H1 (cell line): ENCODE data around the gene CADPS. TPM values are rescaled to one million over a fixed set of nuclear protein-coding genes. Genes with fewer than 3 reads are reported as not detected.

Experiments
- CTCF ChIA-PET: fragments of 300-600 bp; sonication (Branson Sonifier 250); formaldehyde crosslinking; loops from one replicate; lab custom pipeline; 2021; ENCODE audit not compliant: partially characterized antibody; lab: Charles Lee
- POLR2A ChIA-PET: fragments of 300-600 bp; sonication (Branson Sonifier 250); formaldehyde crosslinking; loops from one replicate; lab custom pipeline; 2021; ENCODE audit warnings: inconsistent platforms; ENCODE audit not compliant: partially characterized antibody; lab: Charles Lee
- DNase-seq, 2 experiments: peaks; one replicate each; pipeline versions ENCODE4 v3.0.0 to v3.0.0-alpha.2; 2010 to 2022; ENCODE audit warnings: low spot score in 2 of 2, low read depth in 1 of 2, mixed read lengths in 1 of 2
- FAIRE-seq: peaks from 2 replicates; lab custom pipeline; 2011; peaks lifted over from hg19 to GRCh38; lab: Jason Lieb, UNC
- H2AFZ ChIP-seq: 2 replicates; pipeline ENCODE4 v1.8.1; 2012; ENCODE audit warnings: low read length, inconsistent platforms
- H2AK5ac ChIP-seq: 2 replicates; pipeline ENCODE4 v1.6.1; 2013; ENCODE audit warnings: low read depth, low read length
- H2BK120ac ChIP-seq: replicated peaks from 2 replicates; pipeline ENCODE3; 2013; ENCODE audit warnings: low read depth, low read length, inconsistent platforms
- H2BK12ac ChIP-seq: 2 replicates; pipeline ENCODE4 v1.6.1; 2013; ENCODE audit warnings: low read depth, low read length
- H2BK15ac ChIP-seq: 2 replicates; pipeline ENCODE4 v1.6.1; 2013; ENCODE audit warnings: low read length
- H2BK20ac ChIP-seq: 2 replicates; pipeline ENCODE4 v1.6.1; 2013; ENCODE audit warnings: low read length
- H2BK5ac ChIP-seq: 2 replicates; pipeline ENCODE4 v1.6.1; 2013; ENCODE audit warnings: low read depth, low read length
- H3K14ac ChIP-seq: 2 replicates; pipeline ENCODE4 v1.6.1; 2013; ENCODE audit warnings: inconsistent platforms; ENCODE audit not compliant: insufficient read length
- H3K18ac ChIP-seq: 2 replicates; pipeline ENCODE4 v1.6.1; 2013; ENCODE audit warnings: low read length; ENCODE audit errors: extremely low read depth
- H3K23ac ChIP-seq: 2 replicates; pipeline ENCODE4 v1.6.1; 2013; ENCODE audit warnings: inconsistent platforms; ENCODE audit not compliant: insufficient read length
- H3K23me2 ChIP-seq: 2 replicates; pipeline ENCODE4 v1.6.1; 2013; ENCODE audit warnings: low read depth, low read length
- H3K27ac ChIP-seq: 2 replicates; pipeline ENCODE4 v1.6.1; 2011; ENCODE audit warnings: low read depth, low read length, inconsistent platforms
- H3K27me3 ChIP-seq, 4 experiments: replicated peaks in 1 of 4; 1 replicate in 1 of 4; 2 replicates in 3 of 4; pipeline versions ENCODE4 v1.6.1 to v1.8.1; 2011 to 2013; ENCODE audit warnings: low read length in 3 of 4, mild to moderate bottlenecking in 3 of 4, inconsistent platforms in 2 of 4, mixed read lengths in 2 of 4, moderate library complexity in 1 of 4; ENCODE audit not compliant: control insufficient read depth in 3 of 4, insufficient read depth in 3 of 4; ENCODE audit errors: extremely low read depth in 1 of 4
- H3K36me3 ChIP-seq, 4 experiments: 2 replicates each; pipeline versions ENCODE4 v1.6.1 to v1.8.1; 2011 to 2013; ENCODE audit warnings: mild to moderate bottlenecking in 4 of 4, low read length in 3 of 4, moderate library complexity in 2 of 4, control low read depth in 1 of 4, inconsistent platforms in 1 of 4; ENCODE audit not compliant: insufficient read depth in 4 of 4, control insufficient read depth in 2 of 4
- H3K4ac ChIP-seq: replicated peaks from 2 replicates; pipeline ENCODE3; 2013; ENCODE audit warnings: low read length, low read depth, mixed read lengths, inconsistent platforms; ENCODE audit not compliant: insufficient read length
- H3K4me1 ChIP-seq, 4 experiments: replicated peaks in 1 of 4; 1 replicate in 1 of 4; 2 replicates in 3 of 4; pipeline versions ENCODE4 v1.6.1 to v1.8.1; 2011 to 2013; ENCODE audit warnings: low read length in 3 of 4, inconsistent platforms in 2 of 4, mixed read lengths in 1 of 4; ENCODE audit not compliant: insufficient read depth in 4 of 4, control insufficient read depth in 3 of 4
- H3K4me2 ChIP-seq, 2 experiments: 2 replicates each; pipeline versions ENCODE4 v1.6.1 to v1.8.1; 2011 to 2013; ENCODE audit warnings: low read depth in 2 of 2, low read length in 2 of 2, control low read depth in 1 of 2, inconsistent platforms in 1 of 2, mild to moderate bottlenecking in 1 of 2; ENCODE audit not compliant: insufficient read depth in 1 of 2
- H3K4me3 ChIP-seq, 4 experiments: fragments of 200-600, 300-600 bp in 1 of 4; sonication (generic), shearing (Covaris generic), sonication (Bioruptor Twin) in 1 of 4; 2 replicates each; pipeline versions ENCODE4 v1.5.1 to v1.8.1; 2011 to 2016; ENCODE audit warnings: low read length in 4 of 4, low read depth in 3 of 4, control low read depth in 2 of 4, inconsistent platforms in 2 of 4, mild to moderate bottlenecking in 2 of 4, mixed read lengths in 1 of 4, moderate library complexity in 1 of 4; ENCODE audit not compliant: insufficient read depth in 2 of 4; ENCODE audit errors: extremely low read depth in 1 of 4
- H3K56ac ChIP-seq: replicated peaks from 2 replicates; pipeline ENCODE3; 2013; ENCODE audit warnings: low read depth, mild to moderate bottlenecking, mixed read lengths, low read length, inconsistent platforms; ENCODE audit not compliant: insufficient read length
- H3K79me1 ChIP-seq: 2 replicates; pipeline ENCODE4 v1.6.1; 2013; ENCODE audit warnings: low read depth, low read length, control low read depth
- H3K79me2 ChIP-seq, 2 experiments: 2 replicates each; pipeline versions ENCODE4 v1.6.1 to v1.8.1; 2012 to 2013; ENCODE audit warnings: low read length in 2 of 2, mild to moderate bottlenecking in 2 of 2, inconsistent platforms in 1 of 2; ENCODE audit not compliant: insufficient read depth in 2 of 2, control insufficient read depth in 1 of 2
- H3K9ac ChIP-seq, 4 experiments: replicated peaks in 1 of 4; 1 replicate in 1 of 4; 2 replicates in 3 of 4; pipeline versions ENCODE4 v1.6.1 to v1.8.1; 2011 to 2013; ENCODE audit warnings: low read depth in 3 of 4, low read length in 3 of 4, control low read depth in 2 of 4, mild to moderate bottlenecking in 2 of 4, moderate library complexity in 2 of 4, inconsistent platforms in 1 of 4; ENCODE audit errors: extremely low read depth in 1 of 4
- H3K9me3 ChIP-seq, 2 experiments: 2 replicates each; pipeline versions ENCODE4 v1.6.1 to v1.8.1; 2012 to 2013; ENCODE audit warnings: mild to moderate bottlenecking in 2 of 2, moderate library complexity in 2 of 2, control low read depth in 1 of 2, inconsistent platforms in 1 of 2, low read depth in 1 of 2, low read length in 1 of 2, mixed read lengths in 1 of 2; ENCODE audit not compliant: insufficient read depth in 2 of 2
- H4K20me1 ChIP-seq, 2 experiments: replicated peaks in 1 of 2; 2 replicates each; pipeline versions ENCODE3 to v1.8.1; 2011 to 2013; ENCODE audit warnings: inconsistent platforms in 2 of 2, low read length in 2 of 2, mild to moderate bottlenecking in 1 of 2; ENCODE audit not compliant: insufficient read depth in 2 of 2, control insufficient read depth in 1 of 2
- H4K5ac ChIP-seq: 2 replicates; pipeline ENCODE4 v1.6.1; 2013; ENCODE audit warnings: low read length, low read depth, mixed read lengths, inconsistent platforms; ENCODE audit not compliant: insufficient read length
- H4K8ac ChIP-seq: 2 replicates; pipeline ENCODE4 v1.8.0; 2013; ENCODE audit warnings: mild to moderate bottlenecking, moderate library complexity, low read length, inconsistent platforms; ENCODE audit not compliant: insufficient read depth; ENCODE audit errors: extremely low read depth
- H4K91ac ChIP-seq: replicated peaks from 2 replicates; pipeline ENCODE3; 2013; ENCODE audit warnings: low read length, mixed read lengths, inconsistent platforms; ENCODE audit not compliant: insufficient read length
- BRCA1 ChIP-seq: IDR thresholded peaks from 2 replicates; pipeline ENCODE4 v1.6.1; 2012; ENCODE audit warnings: low read depth, low read length, improper control_type of control experiment
- CBX8 ChIP-seq: fragments of 300-800, 300-1000 bp; sonication (generic); IDR thresholded peaks from 2 replicates; pipeline ENCODE4 v1.7.1; 2016; ENCODE audit warnings: low read depth, low read length, borderline replicate concordance
- CREB1 ChIP-seq: IDR thresholded peaks from 2 replicates; pipeline ENCODE4 v1.6.1; 2012; ENCODE audit warnings: inconsistent platforms
- EGR1 ChIP-seq: IDR thresholded peaks from 2 replicates; pipeline ENCODE4 v1.6.1; 2011; ENCODE audit warnings: low read depth, low read length, borderline replicate concordance
- HDAC2 ChIP-seq, 2 experiments: fragments of 300-600 bp in 1 of 2; sonication (generic) in 1 of 2; IDR thresholded peaks; 2 replicates each; pipeline ENCODE4 v1.6.1; 2011 to 2012; ENCODE audit warnings: low read depth in 2 of 2, low read length in 2 of 2, mild to moderate bottlenecking in 2 of 2, moderate library complexity in 2 of 2, borderline replicate concordance in 1 of 2, inconsistent platforms in 1 of 2
- MAFK ChIP-seq: IDR thresholded peaks from 2 replicates; pipeline ENCODE4 v1.6.1; 2012; ENCODE audit warnings: low read depth, mild to moderate bottlenecking, improper control_type of control experiment, low read length
- POLR2A ChIP-seq, 2 experiments: IDR thresholded peaks; 1 replicate in 1 of 2; 2 replicates in 1 of 2; pipeline ENCODE4 v1.6.1; 2011; ENCODE audit warnings: low read depth in 2 of 2, low read length in 2 of 2, mild to moderate bottlenecking in 2 of 2; ENCODE audit errors: control extremely low read depth in 1 of 2
- POU5F1 ChIP-seq: IDR thresholded peaks from 2 replicates; pipeline ENCODE4 v1.6.1; 2011; ENCODE audit warnings: low read depth, mild to moderate bottlenecking, low read length, moderate library complexity
- RAD21 ChIP-seq, 2 experiments: IDR thresholded peaks in 1 of 2; conservative IDR thresholded peaks in 1 of 2; 2 replicates each; pipeline ENCODE4 v1.6.1; 2011; ENCODE audit warnings: low read depth in 2 of 2, low read length in 2 of 2, improper control_type of control experiment in 1 of 2, inconsistent platforms in 1 of 2, mild to moderate bottlenecking in 1 of 2, moderate library complexity in 1 of 2
- SUZ12 ChIP-seq: fragments of 200-600 bp; sonication (generic); IDR thresholded peaks from 2 replicates; pipeline ENCODE4 v1.6.1; 2012; ENCODE audit warnings: mild to moderate bottlenecking, inconsistent platforms, low read length, moderate library complexity, mixed read lengths
- TAF1 ChIP-seq: IDR thresholded peaks from 2 replicates; pipeline ENCODE4 v1.6.1; 2011; ENCODE audit warnings: mild to moderate bottlenecking, low read depth, low read length
- TEAD4 ChIP-seq: IDR thresholded peaks from 2 replicates; pipeline ENCODE4 v1.6.1; 2012; ENCODE audit warnings: low read depth, low read length, inconsistent platforms, mixed read lengths
- WGBS, 2 experiments: shearing (Covaris generic) in 1 of 2; methylation state at CpG; one replicate each; pipeline versions ENCODE4 v1.1.6 to v1.1.7; 2013 to 2015; ENCODE audit warnings: low lambda C conversion rate in 2 of 2, mixed read lengths in 2 of 2, inconsistent platforms in 1 of 2, low coverage in 1 of 2, missing lambda C conversion rate in 1 of 2; ENCODE audit not compliant: insufficient replicate concordance in 2 of 2, insufficient coverage in 1 of 2, insufficient read length in 1 of 2; ENCODE audit errors: extremely low coverage in 1 of 2, missing lambda C conversion rate in 1 of 2; 5-methylcytosine and 5-hydroxymethylcytosine counted together
- polyA plus RNA-seq, 7 experiments: library from polyadenylated mRNA; depleted of rRNA in 3 of 7; stranded (reverse) in 5 of 7; unstranded in 2 of 7; fragments of >200 nt in 5 of 7; fragments of 200-250 nt in 2 of 7; gene quantifications; 1 replicate in 5 of 7; 2 replicates in 1 of 7; 4 replicates in 1 of 7; pipeline versions ENCODE4 v1.2.1 to v1.2.3, GENCODE V29; 2011 to 2013; ENCODE audit warnings: missing spikeins in 2 of 7, mixed read lengths in 2 of 7
- total RNA-seq: library from RNA; stranded (reverse); fragmentation: NEBNext Ultra II Directional; extraction: Animal tissue kit (Norgen Biotek cat#: 25700); gene quantifications from 2 replicates; pipeline ENCODE4 v1.2.1, GENCODE V29; 2021

CADPS gene
- total and polyA plus RNA-seq, 2 of the 8 experiments (the other 6 are each of a cell fraction or from before 2014, with no cell fraction given): 7.1 to 10.2 TPM

GRCh38 chr3:62571916-62572315 is 303.3 kb downstream of the CADPS start:
- Histone ChIP-seq H2BK5ac (no peak overlapping the region), H3K18ac (no peak overlapping the region), H3K4me1 (no peaks in the 10 kb centered on the region), H2AFZ (no peak overlapping the region), H4K91ac (no peak overlapping the region), H3K9me3 (no peaks in the 10 kb centered on the region), H3K79me2 (no peaks in the 10 kb centered on the region), H2AK5ac (no peak overlapping the region), H4K8ac (no peak overlapping the region), H3K9ac (no peak overlapping the region), H3K4ac (no peak overlapping the region), H3K36me3 (no peaks in the 10 kb centered on the region), H3K79me1 (no peaks in the 10 kb centered on the region), H3K4me3 (no peak overlapping the region), H3K23me2 (no peaks in the 10 kb centered on the region), H3K27me3 (no peaks in the 10 kb centered on the region; a peak in 2 of 7 replicates), H4K20me1 (no peaks in the 10 kb centered on the region), H3K14ac (no peak overlapping the region), H3K56ac (no peak overlapping the region), H2BK15ac (no peak overlapping the region), H2BK20ac (no peak overlapping the region), H2BK120ac (no peak overlapping the region), H3K4me2 (no peak overlapping the region), H3K23ac (no peak overlapping the region), H2BK12ac (no peak overlapping the region), H4K5ac (no peak overlapping the region), H3K27ac (no peak overlapping the region)
- DNase-seq: no peak
- FAIRE-seq: no peak
- ChIA-PET CTCF (no interaction called here), POLR2A (no interaction called here)
- WGBS, 2 experiments: 90% methylated on average over 4 of the region's 4 CpGs; no CpG with 5 or more reads in 1 of the 2 experiments
- TF ChIP-seq POU5F1: no peak
- no peak for TF ChIP-seq TAF1
- TF ChIP-seq CBX8: no peak
- no peak for TF ChIP-seq EGR1
- TF ChIP-seq HDAC2 (IDR thresholded peaks at IDR 0.05; ENCODE audit: borderline replicate concordance in 1 of 2, low read depth in 2 of 2, low read length in 2 of 2): no peak
- TF ChIP-seq BRCA1: no peak
- no peak for TF ChIP-seq TEAD4
- no peak for TF ChIP-seq MAFK
- no peak for TF ChIP-seq POLR2A (IDR thresholded peaks at IDR 0.05; ENCODE audit: control extremely low read depth in 1 of 2, low read depth in 2 of 2, low read length in 2 of 2)
- TF ChIP-seq RAD21 (IDR thresholded peaks at IDR 0.05 in 1 of 2, conservative IDR thresholded peaks at IDR 0.05 in 1 of 2; ENCODE audit: low read depth in 2 of 2, low read length in 2 of 2): no peak
- no peak for TF ChIP-seq CREB1
- no peak for TF ChIP-seq SUZ12
